ENCODE data around the gene GDF2.

DNA sequence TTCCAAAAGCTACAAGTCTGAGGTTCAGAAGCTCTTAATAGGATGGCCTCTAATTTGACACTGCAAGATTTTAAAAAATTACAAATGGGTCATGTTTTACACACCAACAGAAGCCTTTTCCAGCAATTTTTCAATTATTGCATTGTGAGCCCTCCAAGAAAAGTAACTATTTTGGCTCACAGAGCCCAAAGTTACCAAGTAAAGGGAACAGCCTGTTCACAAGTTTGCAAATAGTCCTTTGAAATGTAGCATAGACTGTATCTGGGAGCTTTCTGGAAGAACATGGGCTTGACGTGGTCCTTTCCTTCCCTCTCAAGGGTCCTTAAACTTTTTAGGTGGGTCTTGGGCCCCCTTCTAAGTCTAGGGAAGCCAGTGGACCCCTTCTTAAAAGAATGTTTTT is 23.5 kb upstream of the GDF2 start:
- TF ChIP-seq, protein P1, sequence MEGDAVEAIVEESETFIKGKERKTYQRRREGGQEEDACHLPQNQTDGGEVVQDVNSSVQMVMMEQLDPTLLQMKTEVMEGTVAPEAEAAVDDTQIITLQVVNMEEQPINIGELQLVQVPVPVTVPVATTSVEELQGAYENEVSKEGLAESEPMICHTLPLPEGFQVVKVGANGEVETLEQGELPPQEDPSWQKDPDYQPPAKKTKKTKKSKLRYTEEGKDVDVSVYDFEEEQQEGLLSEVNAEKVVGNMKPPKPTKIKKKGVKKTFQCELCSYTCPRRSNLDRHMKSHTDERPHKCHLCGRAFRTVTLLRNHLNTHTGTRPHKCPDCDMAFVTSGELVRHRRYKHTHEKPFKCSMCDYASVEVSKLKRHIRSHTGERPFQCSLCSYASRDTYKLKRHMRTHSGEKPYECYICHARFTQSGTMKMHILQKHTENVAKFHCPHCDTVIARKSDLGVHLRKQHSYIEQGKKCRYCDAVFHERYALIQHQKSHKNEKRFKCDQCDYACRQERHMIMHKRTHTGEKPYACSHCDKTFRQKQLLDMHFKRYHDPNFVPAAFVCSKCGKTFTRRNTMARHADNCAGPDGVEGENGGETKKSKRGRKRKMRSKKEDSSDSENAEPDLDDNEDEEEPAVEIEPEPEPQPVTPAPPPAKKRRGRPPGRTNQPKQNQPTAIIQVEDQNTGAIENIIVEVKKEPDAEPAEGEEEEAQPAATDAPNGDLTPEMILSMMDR (IDR thresholded peaks at IDR 0.05 in 4 of 5, conservative IDR thresholded peaks at IDR 0.05 in 1 of 5), result no peak
- TF ChIP-seq POLR2A (IDR thresholded peaks at IDR 0.05), result no peak
